HG03103 (cell line): ENCODE measurements around the gene PCDHA4.
"Not testable (repeated sequence)": the region's sequence is repeated elsewhere in the genome, so short reads cannot be mapped to it uniquely, and the experiment has no call there.

Source experiments
- ATAC-seq: cut with Tn5 transposase; IDR thresholded peaks from one replicate; pipeline ENCODE4 v1.9.1; 2021; ENCODE audit warnings: low read depth; ENCODE audit not compliant: unreplicated experiment

The PCDHA4 gene

GRCh38 chr5:140806834-140807775 is at the start of gene PCDHA4:
Gene PCDHA4, plus strand, starts transcription at chr5:140807068.
- ATAC-seq = no peak

- no peak for ATAC-seq
These were observed 42.5 kb upstream of the PCDHA4 start for GRCh38 chr5:140764177-140764973.

- ATAC-seq = no peak
These were observed 39.4 kb upstream of the PCDHA4 start for GRCh38 chr5:140767444-140767843.

DNA sequence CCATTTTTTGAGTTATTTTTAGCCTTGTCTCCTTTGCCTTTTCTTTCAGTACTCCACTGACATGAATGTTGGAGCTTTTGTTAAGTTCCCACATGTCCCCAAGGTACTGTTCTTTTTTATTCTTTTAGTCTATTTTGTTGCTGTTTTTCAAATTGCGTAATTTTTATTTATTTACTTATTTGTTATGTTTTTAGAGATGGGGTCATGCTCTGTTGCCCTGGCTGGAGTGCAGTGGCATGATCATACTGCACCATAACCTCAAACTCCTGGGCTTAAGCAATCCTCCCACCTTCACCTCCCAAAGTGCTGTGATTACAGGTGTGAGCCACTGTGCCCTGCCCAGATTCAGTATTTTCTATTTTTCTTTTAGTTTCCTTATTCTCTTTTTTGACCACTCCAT is 26.4 kb upstream of the PCDHA4 start:
- no peak for ATAC-seq

GRCh38 chr5:140785905-140786686 is 20.8 kb upstream of the PCDHA4 start, which contains the start of gene PCDHA1:
Gene PCDHA1, plus strand, starts transcription at chr5:140786140.
- no peak for ATAC-seq

GRCh38 chr5:140787422-140787821 is 19.4 kb upstream of the PCDHA4 start:
- not testable (repeated sequence) for ATAC-seq

DNA sequence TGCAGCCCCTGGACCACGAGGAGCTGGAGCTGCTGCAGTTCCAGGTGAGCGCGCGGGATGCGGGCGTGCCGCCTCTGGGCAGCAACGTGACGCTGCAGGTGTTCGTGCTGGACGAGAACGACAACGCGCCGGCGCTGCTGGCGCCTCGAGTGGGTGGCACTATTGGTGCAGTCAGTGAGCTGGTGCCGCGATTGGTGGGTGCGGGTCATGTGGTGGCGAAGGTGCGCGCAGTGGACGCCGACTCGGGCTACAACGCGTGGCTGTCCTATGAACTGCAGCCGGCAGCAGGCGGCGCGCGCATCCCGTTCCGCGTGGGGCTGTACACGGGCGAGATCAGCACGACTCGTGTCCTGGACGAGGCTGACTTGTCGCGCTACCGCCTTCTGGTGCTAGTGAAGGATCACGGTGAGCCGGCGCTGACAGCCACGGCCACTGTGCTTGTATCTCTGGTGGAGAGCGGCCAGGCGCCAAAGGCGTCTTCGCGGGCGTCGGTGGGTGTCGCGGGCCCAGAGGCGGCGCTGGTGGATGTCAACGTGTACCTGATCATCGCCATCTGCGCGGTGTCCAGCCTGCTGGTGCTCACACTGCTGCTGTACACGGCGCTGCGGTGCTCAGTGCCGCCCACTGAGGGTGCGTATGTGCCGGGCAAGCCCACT is 18.9 kb upstream of the PCDHA4 start:
- not testable (repeated sequence) for ATAC-seq

- ATAC-seq = no peak
These were observed 15.8 kb upstream of the PCDHA4 start for GRCh38 chr5:140791089-140791488.

DNA sequence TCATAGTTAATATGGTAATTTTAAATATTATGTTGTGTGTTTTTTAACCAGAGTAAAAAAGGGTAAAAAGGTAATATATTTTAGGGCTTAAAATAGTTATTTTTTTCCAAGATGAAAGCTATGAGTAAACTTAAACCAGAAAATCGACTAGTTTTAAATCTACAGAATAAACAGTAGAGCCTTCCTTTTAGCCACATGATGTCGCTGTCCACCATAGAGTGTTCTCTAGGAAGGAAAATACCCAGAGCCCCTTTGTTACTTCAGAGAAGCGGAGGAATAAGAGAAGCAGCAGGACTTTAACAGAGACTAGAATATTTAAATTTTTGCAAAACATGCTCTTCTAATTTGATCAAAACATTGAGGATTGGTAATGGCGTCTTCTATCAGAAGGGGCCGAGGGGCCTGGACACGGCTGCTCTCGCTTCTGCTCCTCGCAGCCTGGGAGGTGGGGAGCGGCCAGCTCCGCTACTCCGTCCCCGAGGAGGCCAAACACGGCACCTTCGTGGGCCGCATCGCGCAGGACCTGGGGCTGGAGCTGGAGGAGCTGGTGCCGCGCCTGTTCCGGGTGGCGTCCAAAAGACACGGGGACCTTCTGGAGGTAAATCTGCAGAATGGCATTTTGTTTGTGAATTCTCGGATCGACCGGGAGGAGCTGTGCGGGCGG is 12.1 kb upstream of the PCDHA4 start, which contains the start of gene PCDHA2:
PCDHA2 (plus strand) TSS at position 258 of the 664 bp plus-strand sequence.
- ATAC-seq = no peak

DNA sequence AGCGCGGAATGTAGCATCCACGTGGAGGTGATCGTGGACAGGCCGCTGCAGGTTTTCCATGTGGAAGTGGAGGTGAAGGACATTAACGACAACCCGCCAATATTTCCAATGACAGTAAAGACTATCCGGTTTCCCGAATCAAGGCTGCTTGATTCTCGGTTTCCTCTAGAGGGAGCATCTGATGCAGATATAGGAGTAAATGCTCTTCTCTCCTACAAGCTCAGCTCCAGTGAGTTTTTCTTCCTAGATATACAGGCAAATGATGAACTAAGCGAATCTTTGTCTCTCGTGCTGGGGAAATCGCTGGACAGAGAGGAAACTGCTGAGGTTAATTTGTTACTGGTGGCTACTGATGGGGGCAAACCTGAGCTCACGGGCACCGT is 11.6 kb upstream of the PCDHA4 start:
- ATAC-seq = no peak

DNA sequence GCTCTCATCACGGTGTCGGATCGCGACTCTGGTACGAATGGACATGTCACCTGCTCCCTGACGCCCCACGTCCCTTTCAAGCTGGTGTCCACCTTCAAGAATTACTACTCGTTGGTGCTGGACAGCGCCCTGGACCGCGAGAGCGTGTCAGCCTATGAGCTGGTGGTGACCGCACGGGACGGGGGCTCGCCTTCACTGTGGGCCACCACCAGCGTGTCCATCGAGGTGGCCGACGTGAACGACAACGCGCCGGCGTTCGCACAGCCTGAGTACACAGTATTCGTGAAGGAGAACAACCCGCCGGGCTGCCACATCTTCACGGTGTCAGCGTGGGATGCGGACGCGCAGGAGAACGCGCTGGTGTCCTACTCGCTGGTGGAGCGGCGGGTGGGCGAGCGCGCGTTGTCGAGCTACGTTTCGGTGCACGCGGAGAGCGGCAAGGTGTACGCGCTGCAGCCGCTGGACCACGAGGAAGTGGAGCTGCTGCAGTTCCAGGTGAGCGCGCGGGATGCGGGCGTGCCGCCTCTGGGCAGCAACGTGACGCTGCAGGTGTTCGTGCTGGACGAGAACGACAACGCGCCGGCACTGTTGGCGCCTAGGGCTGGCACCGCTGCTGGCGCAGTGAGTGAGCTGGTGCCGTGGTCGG is 10.7 kb upstream of the PCDHA4 start:
- not testable (repeated sequence) for ATAC-seq

DNA sequence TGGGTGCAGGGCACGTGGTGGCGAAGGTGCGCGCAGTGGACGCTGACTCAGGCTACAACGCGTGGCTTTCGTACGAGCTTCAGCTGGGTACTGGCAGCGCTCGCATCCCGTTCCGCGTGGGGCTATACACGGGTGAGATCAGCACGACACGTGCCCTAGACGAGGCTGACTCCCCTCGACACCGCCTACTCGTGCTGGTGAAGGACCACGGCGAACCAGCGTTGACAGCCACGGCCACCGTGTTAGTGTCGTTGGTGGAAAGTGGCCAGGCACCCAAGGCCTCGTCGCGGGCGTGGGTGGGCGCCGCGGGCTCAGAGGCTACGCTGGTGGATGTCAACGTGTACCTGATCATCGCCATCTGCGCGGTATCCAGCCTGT is 10.2 kb upstream of the PCDHA4 start:
- ATAC-seq = no peak

- no peak for ATAC-seq
These were observed 5.9 kb upstream of the PCDHA4 start, which contains the start of gene PCDHA3 for GRCh38 chr5:140800816-140801493. Gene PCDHA3, plus strand, starts transcription at chr5:140801057.

GRCh38 chr5:140801494-140801841 is 5.4 kb upstream of the PCDHA4 start:
- ATAC-seq = no peak

GRCh38 chr5:140802381-140802780 is 4.5 kb upstream of the PCDHA4 start:
- ATAC-seq = not testable (repeated sequence)

DNA sequence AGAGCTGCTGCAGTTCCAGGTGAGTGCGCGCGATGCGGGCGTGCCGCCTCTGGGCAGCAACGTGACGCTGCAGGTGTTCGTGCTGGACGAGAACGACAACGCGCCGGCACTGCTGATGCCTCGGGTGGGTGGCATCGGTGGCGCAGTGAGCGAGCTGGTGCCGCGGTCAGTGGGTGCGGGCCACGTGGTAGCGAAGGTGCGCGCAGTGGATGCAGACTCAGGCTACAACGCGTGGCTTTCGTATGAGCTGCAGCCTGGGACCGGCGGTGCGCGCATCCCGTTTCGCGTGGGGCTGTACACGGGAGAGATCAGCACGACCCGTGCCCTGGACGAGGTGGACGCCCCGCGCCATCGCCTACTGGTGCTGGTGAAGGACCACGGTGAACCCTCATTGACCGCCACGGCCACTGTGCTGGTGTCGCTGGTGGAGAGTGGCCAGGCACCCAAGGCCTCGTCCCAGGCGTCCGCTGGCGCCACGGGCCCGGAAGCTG is 4.0 kb upstream of the PCDHA4 start:
- no peak for ATAC-seq

- not testable (repeated sequence) for ATAC-seq
These were observed 1.5 kb downstream of the PCDHA4 start for GRCh38 chr5:140808241-140808888.

- ATAC-seq = no peak
These were observed 2.0 kb downstream of the PCDHA4 start for GRCh38 chr5:140808889-140809291.
